ENCODE data around the gene PMPCA.

GRCh38 chr9:136381966-136382513 is 28.4 kb upstream of the PMPCA start:
- no peak for TF ChIP-seq CTCF (IDR thresholded peaks at IDR 0.05; ENCODE audit: low read depth, low read length, missing input control)
- TF ChIP-seq YY1 (IDR thresholded peaks at IDR 0.05): no peak
- no peak for TF ChIP-seq MAX (IDR thresholded peaks at IDR 0.05)
- TF ChIP-seq JUND (IDR thresholded peaks at IDR 0.05): no peak
- TF ChIP-seq REST (IDR thresholded peaks at IDR 0.05): no peak
- no peak for TF ChIP-seq ATF3 (IDR thresholded peaks at IDR 0.05)
- no peak for TF ChIP-seq FOXA1 (IDR thresholded peaks at IDR 0.05)
- no peak for TF ChIP-seq RAD21 (IDR thresholded peaks at IDR 0.05)
- TF ChIP-seq RXRA (IDR thresholded peaks at IDR 0.05): no peak
- TF ChIP-seq EGR1 (IDR thresholded peaks at IDR 0.05; ENCODE audit: low read depth in 2 of 2): no peak
- no peak for TF ChIP-seq GABPA (IDR thresholded peaks at IDR 0.05 in 1 of 2, conservative IDR thresholded peaks at IDR 0.05 in 1 of 2)
- TF ChIP-seq TAF1 (conservative IDR thresholded peaks at IDR 0.05): no peak
- TF ChIP-seq SP1 (IDR thresholded peaks at IDR 0.05): no peak

Data from liver (tissue), 3 donors.